ENCODE data around the gene MOB1A. TPM values are rescaled to one million over a fixed set of nuclear protein-coding genes. Genes with fewer than 3 reads are reported as not detected.

MOB1A gene
- total and polyA plus RNA-seq, 2 donors from 2014 or later, result 36.2 to 117 TPM

- peak; percentile 6 for TF ChIP-seq CTCF (IDR thresholded peaks at IDR 0.05; ENCODE audit: borderline replicate concordance, extremely low read depth, insufficient read depth)
- H3K9me3 ChIP-seq (ENCODE audit: control insufficient read depth in 2 of 3, insufficient read depth in 1 of 3, low read length in 3 of 3), result no peaks in the 10 kb centered on the region
- DNase-seq, result peak in 1 of 5 donors; percentile 4
- H3K4me3 ChIP-seq (ENCODE audit: low read length in 3 of 3), result no peak overlapping the region
- H3K9ac ChIP-seq (ENCODE audit: low read length in 3 of 3), result no peak overlapping the region
- no peak overlapping the region for H3K27ac ChIP-seq (ENCODE audit: low read depth in 2 of 2, low read length in 2 of 2)
- no peaks in the 10 kb centered on the region for H3K27me3 ChIP-seq (ENCODE audit: control insufficient read depth, insufficient read depth, low read length)
- intact Hi-C loops (cut with DNase I), result no loop called here
- no peak for FAIRE-seq
- peaks cover 5 to 14% (median 8%) of the 10 kb centered on the region in 3 donors for H3K4me1 ChIP-seq (ENCODE audit: control insufficient read depth in 2 of 3, insufficient read depth in 2 of 3, low read depth in 1 of 3, low read length in 3 of 3)
- H3K36me3 ChIP-seq (ENCODE audit: control insufficient read depth in 2 of 3, insufficient read depth in 3 of 3, low read length in 3 of 3), result peaks cover 0 to 4% (median 2%) of the 10 kb centered on the region in 3 donors
These were observed 36.3 kb downstream of the MOB1A start for GRCh38 chr2:74142340-74142739.

GRCh38 chr2:74138600-74139323 is 39.9 kb downstream of the MOB1A start:
- Histone ChIP-seq H3K27me3 (ENCODE audit: control insufficient read depth, insufficient read depth, low read length) (no peaks in the 10 kb centered on the region), H3K9me3 (ENCODE audit: control insufficient read depth in 2 of 3, insufficient read depth in 1 of 3, low read length in 3 of 3) (no peaks in the 10 kb centered on the region), H3K4me3 (ENCODE audit: low read length in 3 of 3) (no peak overlapping the region), H3K9ac (ENCODE audit: low read length in 3 of 3) (no peak overlapping the region), H3K36me3 (ENCODE audit: control insufficient read depth in 2 of 3, insufficient read depth in 3 of 3, low read length in 3 of 3) (peaks cover 0 to 14% (median 7%) of the 10 kb centered on the region in 3 donors), H3K4me1 (ENCODE audit: control insufficient read depth in 2 of 3, insufficient read depth in 2 of 3, low read depth in 1 of 3, low read length in 3 of 3) (peaks cover 0 to 2% (median 0%) of the 10 kb centered on the region in 3 donors), H3K27ac (ENCODE audit: low read depth in 2 of 2, low read length in 2 of 2) (no peak overlapping the region)
- TF ChIP-seq CTCF (IDR thresholded peaks at IDR 0.05; ENCODE audit: borderline replicate concordance, extremely low read depth, insufficient read depth), result no peak
- intact Hi-C loops (cut with DNase I), result no loop called here
- no peak for DNase-seq
- FAIRE-seq, result no peak

GRCh38 chr2:74137651-74138599 is 40.8 kb downstream of the MOB1A start:
- Histone ChIP-seq H3K36me3 (ENCODE audit: control insufficient read depth in 2 of 3, insufficient read depth in 3 of 3, low read length in 3 of 3) (peaks cover 0 to 14% (median 7%) of the 10 kb centered on the region in 3 donors), H3K4me3 (ENCODE audit: low read length in 3 of 3) (no peak overlapping the region), H3K9me3 (ENCODE audit: control insufficient read depth in 2 of 3, insufficient read depth in 1 of 3, low read length in 3 of 3) (no peaks in the 10 kb centered on the region), H3K4me1 (ENCODE audit: control insufficient read depth in 2 of 3, insufficient read depth in 2 of 3, low read depth in 1 of 3, low read length in 3 of 3) (peaks cover 0 to 2% (median 0%) of the 10 kb centered on the region in 3 donors), H3K9ac (ENCODE audit: low read length in 3 of 3) (no peak overlapping the region), H3K27me3 (ENCODE audit: control insufficient read depth, insufficient read depth, low read length) (no peaks in the 10 kb centered on the region), H3K27ac (ENCODE audit: low read depth in 2 of 2, low read length in 2 of 2) (no peak overlapping the region)
- intact Hi-C loops (cut with DNase I), result no loop called here
- no peak for FAIRE-seq
- no peak for DNase-seq
- TF ChIP-seq CTCF (IDR thresholded peaks at IDR 0.05; ENCODE audit: borderline replicate concordance, extremely low read depth, insufficient read depth), result no peak

Data from kidney (tissue), 14 donors.